GM19193 (cell line): ENCODE results near the gene PMPCA.

Source experiments
- POLR2A ChIP-seq: IDR thresholded peaks from 4 replicates; pipeline ENCODE4 v1.6.1; 2011; ENCODE audit not compliant: insufficient read depth, insufficient read length; ENCODE audit errors: extremely low read depth

The PMPCA gene

DNA sequence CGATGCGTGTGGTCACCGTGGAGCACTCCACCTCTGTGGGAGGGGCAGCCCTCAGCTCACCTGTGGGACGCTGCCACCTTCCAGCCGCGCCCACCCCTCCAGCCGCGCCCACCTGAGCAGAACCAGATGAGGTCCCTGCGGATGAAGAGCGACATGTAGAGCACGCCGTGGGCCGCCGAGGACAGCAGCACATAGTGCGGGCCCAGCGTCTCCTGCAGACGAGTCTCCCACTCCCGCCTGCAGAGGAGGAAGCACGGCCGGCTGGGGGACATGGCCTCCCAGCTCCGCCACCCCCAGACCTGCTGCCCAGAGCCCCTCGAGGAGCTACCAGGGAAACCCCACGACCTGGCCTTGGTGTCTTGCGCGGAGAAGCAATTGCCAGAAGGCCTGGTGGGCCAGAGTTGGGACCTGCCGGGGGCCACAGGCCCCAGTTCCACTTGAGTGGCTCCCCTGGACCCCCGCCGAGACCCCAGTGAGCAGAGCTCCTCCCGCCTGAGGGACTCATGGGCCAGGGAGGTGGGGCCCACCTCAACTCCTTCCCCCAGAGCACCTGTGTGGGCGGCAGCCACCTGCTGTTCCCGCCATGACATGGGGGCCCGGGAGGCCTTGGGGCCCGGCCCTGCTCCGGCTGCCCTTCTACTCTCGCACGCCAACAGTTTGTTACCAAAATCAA is 22.7 kb downstream of the PMPCA start:
- TF ChIP-seq POLR2A = no peak

DNA sequence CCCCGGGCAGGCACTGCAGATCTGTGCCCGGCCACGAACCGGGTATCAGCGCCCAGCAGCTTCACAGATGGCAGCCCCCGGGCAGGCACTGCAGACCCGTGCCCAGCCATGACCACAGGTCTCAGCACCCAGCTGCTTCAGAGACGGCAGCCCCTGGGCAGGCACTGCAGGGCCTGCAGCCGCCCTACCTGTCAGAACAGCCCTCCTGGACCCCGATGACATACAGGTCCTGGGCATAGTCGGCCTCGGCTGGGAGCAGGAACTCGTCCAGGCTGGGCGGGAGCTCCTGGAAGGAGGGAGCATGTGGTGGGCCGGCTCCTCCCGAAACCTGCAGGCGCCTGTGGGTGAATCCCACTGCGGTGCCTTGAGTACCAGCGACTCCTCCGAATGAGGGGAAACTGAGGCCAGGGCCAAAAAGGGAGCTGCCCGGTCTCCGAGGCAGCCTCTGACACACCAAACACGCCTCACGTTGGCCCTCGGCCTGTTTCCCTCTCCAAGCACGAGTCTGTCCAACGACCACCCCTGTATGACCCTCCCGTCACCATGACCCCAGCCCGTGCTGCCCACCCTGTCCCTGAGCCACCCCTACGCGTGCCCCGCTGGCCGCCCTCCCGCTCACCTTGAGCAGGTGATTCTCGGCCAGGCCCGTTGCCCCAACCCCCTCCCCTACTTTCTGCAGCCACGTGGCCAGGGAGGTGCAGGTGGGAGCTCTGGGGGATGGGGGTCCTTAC is 23.6 kb downstream of the PMPCA start:
- no peak for TF ChIP-seq POLR2A

DNA sequence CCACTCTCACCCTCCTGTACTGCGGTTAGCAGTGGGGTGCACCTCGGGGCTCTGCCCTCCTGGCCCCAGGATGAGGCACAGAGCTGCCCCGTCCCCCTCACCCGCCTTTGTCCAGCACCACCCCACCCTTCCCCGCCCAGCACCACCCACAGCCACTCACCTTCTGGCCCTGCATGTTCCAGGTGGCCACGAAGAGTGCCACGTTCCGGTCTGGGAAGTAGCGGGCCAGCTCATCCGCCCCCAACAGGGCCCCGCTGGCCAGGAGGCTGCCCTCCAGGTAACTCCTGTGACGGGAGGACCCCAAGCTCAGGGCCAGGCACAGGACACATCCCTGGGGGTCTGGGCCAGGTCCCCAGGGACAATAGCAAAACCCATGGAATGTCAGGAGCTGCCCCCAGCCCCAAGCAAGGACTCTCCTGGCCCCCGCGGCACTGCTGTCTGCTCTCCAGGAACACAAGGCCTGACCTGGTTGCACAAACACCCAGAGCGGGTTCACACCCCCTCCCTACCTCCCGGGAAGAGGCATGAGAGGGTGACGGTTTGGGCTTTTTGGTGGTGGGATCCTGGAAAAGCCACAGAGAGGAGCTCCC is 24.2 kb downstream of the PMPCA start:
- TF ChIP-seq POLR2A = no peak

DNA sequence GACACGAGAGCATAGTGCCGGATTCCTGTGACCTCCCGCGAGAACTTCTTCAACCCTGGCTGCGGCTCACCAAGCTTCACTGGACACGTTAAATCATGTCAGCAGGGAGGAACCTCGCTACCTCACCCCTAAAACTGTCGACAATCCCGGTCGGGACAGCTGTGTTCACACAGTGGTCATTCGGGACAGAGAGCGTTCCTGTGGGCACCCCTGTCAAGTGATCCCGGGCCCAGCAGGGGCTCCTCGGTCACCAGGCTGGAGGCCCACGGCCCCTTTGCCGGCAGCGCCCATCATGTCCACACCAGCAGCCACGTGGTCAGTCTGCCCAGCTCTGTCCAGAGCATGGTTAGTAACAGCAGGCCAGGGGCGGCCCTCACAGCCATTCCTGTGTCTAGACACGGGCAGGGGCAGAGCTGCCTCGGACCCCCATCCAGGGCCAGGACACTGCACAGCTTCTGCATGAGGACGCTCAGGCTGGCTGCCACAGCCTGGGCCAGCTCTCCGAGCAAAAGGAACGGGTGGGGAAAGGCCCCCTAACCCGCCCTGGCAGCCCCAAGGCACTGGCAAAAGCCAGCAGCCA is 25.7 kb downstream of the PMPCA start:
- TF ChIP-seq POLR2A = no peak

DNA sequence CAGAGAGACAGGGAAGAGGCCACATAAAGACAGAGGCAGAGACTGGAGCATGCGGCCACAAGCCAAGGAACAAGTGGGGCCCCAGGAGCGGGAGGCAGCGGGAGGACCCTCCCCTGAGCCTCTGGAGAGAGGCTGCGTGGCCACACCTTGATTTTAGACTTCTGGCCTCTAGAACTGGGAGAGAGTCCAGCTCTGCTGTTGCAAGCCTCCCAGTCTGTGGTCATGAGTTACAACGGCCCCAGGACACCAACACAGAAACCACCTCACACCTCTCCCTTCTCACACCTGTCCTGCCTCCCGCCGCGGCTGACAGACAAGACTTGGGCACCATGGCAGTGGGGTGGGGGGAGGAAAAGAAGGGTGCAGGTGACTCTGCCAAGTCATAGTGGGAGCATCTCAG is 27.0 kb downstream of the PMPCA start:
- no peak for TF ChIP-seq POLR2A

DNA sequence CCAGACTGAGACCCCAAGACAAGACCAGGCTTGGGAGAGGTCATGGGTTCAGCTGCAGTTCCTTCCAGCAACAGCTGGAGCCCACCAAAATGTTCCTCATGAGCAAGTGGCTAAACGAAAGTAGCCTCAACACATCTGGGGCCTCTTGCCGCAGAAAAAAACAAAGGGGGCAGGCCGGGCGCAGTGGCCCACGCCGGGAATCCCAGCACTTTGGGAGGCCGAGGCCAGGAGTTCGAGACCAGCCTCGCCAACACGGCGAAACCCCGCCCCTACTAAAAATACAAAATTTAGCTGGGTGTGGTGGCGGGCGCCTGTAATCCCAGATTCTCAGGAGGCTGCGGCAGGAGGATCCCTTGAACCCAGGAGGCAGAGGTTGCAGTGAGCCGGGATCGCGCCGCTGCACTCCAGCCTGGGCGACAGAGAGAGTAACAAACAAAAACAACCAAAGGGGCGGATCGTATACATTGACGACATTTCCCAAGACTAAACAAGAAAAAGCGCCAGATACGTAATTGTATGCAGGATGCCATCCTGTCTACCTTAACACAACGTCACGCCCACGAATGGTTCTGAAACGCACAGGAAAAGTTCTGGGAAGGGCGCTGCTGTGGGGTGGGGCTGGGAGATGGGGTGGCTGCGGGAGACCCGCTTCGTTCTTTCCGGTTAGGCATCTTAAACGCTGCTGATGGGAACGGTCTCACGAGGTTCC is 27.5 kb downstream of the PMPCA start:
- no peak for TF ChIP-seq POLR2A

DNA sequence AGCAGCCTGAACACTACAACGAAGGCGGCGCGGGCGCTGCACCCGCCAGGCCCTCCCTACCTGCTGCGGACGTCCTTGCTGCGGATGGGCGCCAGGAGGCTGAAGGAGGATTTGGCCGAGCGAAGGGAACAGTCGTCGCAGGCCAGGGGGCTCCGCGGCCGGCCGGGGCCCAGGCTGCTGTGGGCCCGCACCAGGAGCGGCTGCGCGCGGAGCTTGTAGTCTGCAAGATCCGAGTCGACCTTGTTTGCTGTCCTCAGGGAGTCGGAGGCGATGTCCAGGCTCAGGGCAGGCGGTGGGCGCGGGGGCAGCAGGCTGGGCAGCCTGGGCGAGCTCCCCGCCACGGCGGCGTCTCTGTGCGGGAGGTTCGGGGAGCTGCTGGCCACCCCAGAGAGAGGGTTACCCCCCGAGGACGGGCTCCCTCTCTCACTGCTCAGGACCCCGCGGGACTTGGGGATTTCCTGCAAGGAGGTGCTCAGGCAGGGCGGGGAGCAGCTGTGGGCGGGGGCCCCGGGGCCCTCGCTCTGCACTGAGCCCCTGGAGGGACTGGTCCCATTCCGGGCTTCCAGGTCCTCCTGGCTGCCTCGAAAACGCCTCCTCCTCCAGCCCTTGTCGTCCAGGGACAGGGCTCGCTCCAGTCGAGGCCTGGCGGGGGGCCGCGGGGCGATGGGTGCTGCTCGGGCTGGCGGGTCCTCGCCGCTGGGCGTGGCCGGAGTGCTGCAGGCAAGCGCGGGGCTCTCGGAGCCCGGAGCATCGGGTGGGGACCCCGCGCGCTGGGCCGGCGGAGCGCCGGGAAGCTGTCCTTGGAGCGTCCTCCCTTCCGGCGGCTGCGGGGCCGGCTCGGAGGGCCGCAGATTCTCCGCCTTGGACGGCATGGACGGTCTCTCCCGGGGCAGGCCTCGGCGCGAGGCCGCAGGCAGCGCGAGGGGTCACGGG is 28.4 kb downstream of the PMPCA start:
- TF ChIP-seq POLR2A = peak; percentile 40

DNA sequence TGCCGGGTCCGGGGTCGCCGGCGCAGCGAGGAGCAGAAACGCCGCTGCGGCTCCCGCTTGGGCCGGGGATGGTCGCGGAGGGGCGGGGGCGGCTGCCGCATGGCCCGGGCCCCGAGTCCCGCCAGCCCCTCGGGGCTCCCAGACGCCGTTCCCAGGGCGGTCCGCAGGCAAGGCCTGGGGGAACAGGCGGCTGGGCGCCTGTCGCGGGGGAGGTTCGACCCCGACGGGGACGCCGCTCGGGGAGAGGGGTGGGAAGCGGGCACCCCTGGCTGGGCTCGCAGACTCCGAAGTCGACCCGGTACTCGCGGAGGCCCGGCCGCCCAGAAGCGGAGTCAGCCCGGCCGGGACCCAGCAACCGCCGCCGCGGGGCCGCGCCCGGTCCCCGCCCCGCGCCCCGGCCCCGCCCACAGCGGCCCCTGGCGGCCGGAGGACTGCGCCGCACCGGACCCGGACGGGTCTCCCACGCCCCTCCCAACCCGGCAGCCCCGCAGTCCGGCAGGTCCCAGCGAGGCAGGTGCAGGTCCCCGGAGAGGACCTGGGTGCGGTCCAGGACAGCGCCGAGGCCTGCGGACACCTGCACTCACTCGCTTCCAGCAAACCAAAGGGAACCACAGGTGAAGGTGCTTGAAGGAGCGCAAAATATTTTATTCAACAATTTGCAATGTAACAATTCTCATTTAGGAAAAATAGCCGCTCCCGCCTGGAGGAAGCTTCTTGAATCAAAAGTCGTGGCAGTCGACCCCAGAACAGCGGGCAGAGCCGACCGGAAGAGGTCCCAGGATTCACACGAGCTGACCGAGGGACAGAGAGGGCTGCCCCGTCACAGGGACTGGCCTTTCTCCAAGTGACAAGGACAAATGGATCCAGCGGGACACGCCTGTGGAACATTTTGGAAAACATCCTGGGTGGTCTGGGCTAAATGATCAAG is 29.3 kb downstream of the PMPCA start, which contains the start of gene INPP5E:
Gene INPP5E (minus strand): TSS at position 365 of the 928 bp plus-strand sequence. CDS start 426 bp downstream, outside the sequence.
- TF ChIP-seq POLR2A = peak; percentile 32

DNA sequence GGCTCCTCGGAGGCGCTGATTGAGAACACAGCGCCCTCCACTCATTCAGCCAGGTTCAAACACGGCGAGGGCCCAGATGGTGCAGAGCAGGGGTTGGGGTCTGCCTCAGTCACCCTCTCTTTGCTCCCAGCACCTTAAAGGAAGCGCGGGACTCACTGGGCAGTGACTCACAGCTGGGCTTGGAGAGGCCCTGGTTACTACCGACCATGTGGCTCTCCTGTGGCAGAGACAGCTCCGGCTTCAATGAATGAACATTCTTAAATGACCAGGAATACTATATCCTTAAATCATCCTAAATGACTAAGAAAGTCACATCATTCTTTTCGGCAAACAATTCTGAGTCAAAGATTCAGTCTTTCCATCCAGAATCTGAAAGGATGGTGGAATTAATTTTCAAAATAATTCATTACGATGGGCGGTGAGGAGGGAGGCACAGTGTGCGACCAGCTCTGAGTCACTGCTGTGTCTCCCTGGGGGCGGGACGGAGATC is 30.8 kb downstream of the PMPCA start:
- no peak for TF ChIP-seq POLR2A

DNA sequence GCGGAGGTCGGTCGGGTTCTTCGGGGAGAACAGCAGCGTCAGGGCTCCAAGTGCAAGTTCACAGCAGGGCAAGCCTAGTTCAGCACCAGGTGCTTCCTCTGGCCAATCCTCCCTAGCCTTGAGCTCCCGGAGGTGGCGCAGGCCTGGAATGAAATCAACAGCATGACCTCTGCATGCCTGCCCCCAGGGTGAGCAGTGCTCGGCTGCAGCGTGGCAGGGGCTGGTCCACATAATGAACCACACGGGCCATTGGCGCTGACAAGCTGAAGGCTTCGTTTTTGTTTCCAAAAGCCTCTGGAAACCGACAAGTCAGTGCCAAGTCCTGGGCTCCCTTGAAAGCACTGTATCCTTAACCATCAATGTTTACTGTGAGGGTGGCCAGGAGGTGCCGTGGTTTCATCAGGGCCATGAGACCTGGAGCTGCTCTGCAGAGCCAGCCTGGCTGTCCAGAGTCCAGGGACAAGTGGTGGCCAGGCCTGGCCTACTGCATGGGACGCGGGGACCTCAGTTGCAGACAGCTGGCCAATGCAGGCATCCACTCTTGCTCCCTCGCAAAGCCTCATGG is 31.3 kb downstream of the PMPCA start:
- no peak for TF ChIP-seq POLR2A

DNA sequence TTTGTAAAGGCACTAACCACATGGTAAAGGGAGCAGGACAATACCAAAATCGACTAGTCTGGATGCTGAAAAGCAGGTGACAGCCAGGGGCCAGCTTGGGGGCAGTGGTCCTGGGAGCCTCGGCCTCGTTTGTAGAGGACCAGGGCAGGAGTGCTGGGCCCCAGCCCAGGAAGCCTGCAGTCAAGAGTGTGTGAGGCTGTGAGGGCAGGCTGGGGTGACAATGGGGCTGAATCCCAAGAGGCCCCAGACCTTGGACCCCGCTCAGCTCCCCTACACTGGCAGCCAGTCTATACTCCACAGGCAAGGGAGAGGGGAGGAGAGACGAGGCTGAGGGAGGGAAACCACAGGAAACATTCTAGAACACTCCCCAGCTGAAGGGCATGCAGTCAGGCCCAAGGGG is 31.8 kb downstream of the PMPCA start:
- no peak for TF ChIP-seq POLR2A

DNA sequence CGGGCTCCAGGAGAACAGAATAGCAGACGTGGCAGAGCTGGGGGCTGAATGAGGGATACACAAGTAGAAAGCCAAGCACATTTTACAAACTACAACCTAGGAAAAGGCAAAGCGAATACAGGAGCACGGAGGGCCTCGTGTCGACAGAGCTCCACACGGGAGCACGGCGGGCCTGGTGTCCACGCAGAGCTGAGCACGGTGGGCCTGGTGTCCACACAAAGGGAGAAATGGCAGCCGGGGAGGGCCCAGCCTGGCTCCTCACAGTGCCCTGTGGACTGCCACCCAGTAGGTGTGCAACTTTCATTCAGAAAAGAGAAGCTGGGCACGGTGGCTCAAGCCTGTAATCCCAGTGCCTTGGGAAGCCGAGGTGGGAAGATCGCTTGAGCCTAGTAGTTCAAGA is 32.6 kb downstream of the PMPCA start:
- TF ChIP-seq POLR2A = no peak
